ENCODE data around the gene PPP1R12B.
"Not testable (repeated sequence)": the region's sequence is repeated elsewhere in the genome, so short reads cannot be mapped to it uniquely, and the experiment has no call there.

PPP1R12B gene

GRCh38 chr1:202493112-202493511 lies 144.6 kb downstream of the PPP1R12B start:
- not testable (repeated sequence) for DNase-seq

- DNase-seq, result no peak
These were observed 150.0 kb downstream of the PPP1R12B start for GRCh38 chr1:202498542-202498941.

GRCh38 chr1:202499997-202500396 lies 151.5 kb downstream of the PPP1R12B start:
- DNase-seq, result not testable (repeated sequence)

GRCh38 chr1:202501281-202501680 lies 152.8 kb downstream of the PPP1R12B start:
- DNase-seq, result no peak

GRCh38 chr1:202505356-202505755 lies 156.9 kb downstream of the PPP1R12B start:
- no peak for DNase-seq

- not testable (repeated sequence) for DNase-seq
These were observed 157.5 kb downstream of the PPP1R12B start for GRCh38 chr1:202505880-202506575.

GRCh38 chr1:202508863-202509262 lies 160.4 kb downstream of the PPP1R12B start:
- not testable (repeated sequence) for DNase-seq

- not testable (repeated sequence) for DNase-seq
These were observed 165.4 kb downstream of the PPP1R12B start for GRCh38 chr1:202513875-202514274.

- no peak for DNase-seq
These were observed 168.0 kb downstream of the PPP1R12B start for GRCh38 chr1:202516434-202516877.

- not testable (repeated sequence) for DNase-seq
These were observed 168.6 kb downstream of the PPP1R12B start for GRCh38 chr1:202517146-202517545.

GRCh38 chr1:202518180-202518579 lies 169.7 kb downstream of the PPP1R12B start:
- not testable (repeated sequence) for DNase-seq

- DNase-seq, result not testable (repeated sequence)
These were observed 170.4 kb downstream of the PPP1R12B start for GRCh38 chr1:202518905-202519304.

- DNase-seq, result not testable (repeated sequence)
These were observed 171.8 kb downstream of the PPP1R12B start for GRCh38 chr1:202520129-202520856.

GRCh38 chr1:202520857-202521216 lies 172.3 kb downstream of the PPP1R12B start:
- DNase-seq, result not testable (repeated sequence)

- not testable (repeated sequence) for DNase-seq
These were observed 173.0 kb downstream of the PPP1R12B start for GRCh38 chr1:202521484-202521883.

GRCh38 chr1:202521886-202522285 lies 173.4 kb downstream of the PPP1R12B start:
- DNase-seq, result no peak

GRCh38 chr1:202526056-202526455 lies 177.6 kb downstream of the PPP1R12B start:
- not testable (repeated sequence) for DNase-seq

GRCh38 chr1:202528096-202528722 lies 179.7 kb downstream of the PPP1R12B start:
- DNase-seq, result not testable (repeated sequence)

GRCh38 chr1:202530686-202531085 lies 182.2 kb downstream of the PPP1R12B start:
- not testable (repeated sequence) for DNase-seq

- no peak for DNase-seq
These were observed 182.9 kb downstream of the PPP1R12B start for GRCh38 chr1:202531472-202531811.

- DNase-seq, result not testable (repeated sequence)
These were observed 183.5 kb downstream of the PPP1R12B start for GRCh38 chr1:202531812-202532616.

GRCh38 chr1:202539166-202539574 lies 190.7 kb downstream of the PPP1R12B start:
- DNase-seq, result not testable (repeated sequence)

- not testable (repeated sequence) for DNase-seq
These were observed 191.1 kb downstream of the PPP1R12B start for GRCh38 chr1:202539583-202539982.

All from stimulated activated CD4-positive, alpha-beta T cell treated with anti-CD3 and anti-CD28 coated beads, Interleukin-4, amount 100 ng/mL, for 4 hours (primary cell).